Psoas muscle (tissue), 8 donors: ENCODE measurements around the gene ZFP36L2. TPM values are rescaled to one million over a fixed set of nuclear protein-coding genes. Genes with fewer than 3 reads are reported as not detected.

ENCODE experiments used
- ATAC-seq, 4 donors: fragments of 200-7000 bp; cut with Tn5 transposase; one replicate each; pipeline ENCODE4 v1.9.1; 2020; ENCODE audit warnings: moderate library complexity in 3 of 4, mild to moderate bottlenecking in 2 of 4
- DNase-seq, 2 donors: peaks; one replicate each; pipeline ENCODE4 v3.0.0-alpha.2; 2020
- H3K27ac ChIP-seq: fragments of 200-600 bp; one replicate; pipeline ENCODE4 v1.8.0; 2022
- H3K27me3 ChIP-seq, 3 donors: fragments of 200-600 bp in 1 of 3; one replicate each; pipeline versions ENCODE4 v1.6.1 to v1.8.0; 2013 to 2022; ENCODE audit warnings: low read length in 2 of 3, mild to moderate bottlenecking in 2 of 3, moderate library complexity in 1 of 3; ENCODE audit not compliant: insufficient read depth in 3 of 3
- H3K36me3 ChIP-seq, 2 donors: fragments of 200-600 bp in 1 of 2; one replicate each; pipeline versions ENCODE4 v1.6.1 to v1.8.0; 2013 to 2022; ENCODE audit warnings: low read depth in 1 of 2, mild to moderate bottlenecking in 1 of 2, moderate library complexity in 1 of 2; ENCODE audit not compliant: insufficient read depth in 1 of 2
- H3K4me1 ChIP-seq: fragments of 200-600 bp; one replicate; pipeline ENCODE4 v1.8.0; 2022
- H3K4me3 ChIP-seq: fragments of 200-600 bp; one replicate; pipeline ENCODE4 v1.8.0; 2022; ENCODE audit warnings: mild to moderate bottlenecking
- H3K9me3 ChIP-seq: fragments of 200-600 bp; one replicate; pipeline ENCODE4 v1.8.0; 2022
- CTCF ChIP-seq: fragments of 200-600 bp; IDR thresholded peaks from one replicate; pipeline ENCODE4 v1.8.0; 2022; ENCODE audit warnings: antibody characterized with exemption
- WGBS, 3 donors: extraction: QIAGEN DNeasy Blood & Tissue Kit; methylation state at CpG; one replicate each; pipeline versions ENCODE4 v1.1.6 to v1.1.7; 2013; 5-methylcytosine and 5-hydroxymethylcytosine counted together
- intact Hi-C, 2 donors: fragments of 100-400 bp; cut with DNase I; formaldehyde crosslinking; loops; one replicate each; pipeline versions ENCODE4 v1.11.0 to v1.14.2; 2022
- polyA plus RNA-seq, 3 donors: library from polyadenylated mRNA; stranded (reverse); fragments of 200-250 nt; gene quantifications; one replicate each; pipeline ENCODE4 v1.2.3, GENCODE V29; 2013
- total RNA-seq, 4 donors: library from RNA; stranded (reverse); fragmentation: NEBNext Ultra II Directional in 2 of 4; extraction: Animal tissue kit (Norgen Biotek cat#: 25700) in 2 of 4; gene quantifications; one replicate each; pipeline versions ENCODE4 v1.2.1 to v1.2.4, GENCODE V29; 2021 to 2023
- donor health status: healthy with polysubstance abuse.
- donor health status: DM: no; HTN: no; CAD: no; lungs with moderate emphysema.
- donor health status: Bipolar disorder and iron deficiency.
- donor health status: healthy.
- donor health status: DM: yes; HTN: yes; CAD: no.
- donor health status: DM: no; HTN: no; CAD: no.
- donor health status: DM: no; HTN: no; CAD: no.
- donor health status: DM: yes; HTN: yes; CAD: no.

ZFP36L2 gene
- total and polyA plus RNA-seq, 7 donors, result 26.3 to 103 (median 48.9) TPM

GRCh38 chr2:43255296-43255910, 29.0 kb upstream of the ZFP36L2 start:
- DNase-seq, result no peak
- Histone ChIP-seq H3K4me3 (no peak overlapping the region), H3K27me3 (no peaks in the 10 kb centered on the region), H3K27ac (no peak overlapping the region), H3K36me3 (no peaks in the 10 kb centered on the region), H3K9me3 (no peaks in the 10 kb centered on the region), H3K4me1 (no peaks in the 10 kb centered on the region)
- 58 to 65% (median 63%) methylated on average over 8 of the region's 8 CpGs for WGBS, 3 donors
- intact Hi-C loops, result no loop called here
- ATAC-seq, result no peak
- no peak for TF ChIP-seq CTCF

- 80 to 91% (median 91%) methylated on average over 5 of the region's 5 CpGs for WGBS, 3 donors
- DNase-seq (no peak), ATAC-seq (no peak)
- Histone ChIP-seq H3K27ac (no peak overlapping the region), H3K36me3 (no peaks in the 10 kb centered on the region), H3K4me3 (no peak overlapping the region), H3K27me3 (no peaks in the 10 kb centered on the region), H3K9me3 (no peaks in the 10 kb centered on the region), H3K4me1 (no peaks in the 10 kb centered on the region)
- no peak for TF ChIP-seq CTCF
- intact Hi-C loops, result loop anchor here in 1 of 2 donors (5.0 kb wide), 1 partner anchor 417 kb away; no protein-coding TSS in a partner anchor
Measured at GRCh38 chr2:43254331-43254730, 27.9 kb upstream of the ZFP36L2 start.

- intact Hi-C loops, result loop anchor here in 1 of 2 donors (5.0 kb wide), 1 partner anchor 414 kb away; no protein-coding TSS in a partner anchor
Measured at GRCh38 chr2:43251171-43251731, 24.8 kb upstream of the ZFP36L2 start.

GRCh38 chr2:43250015-43250414, 23.6 kb upstream of the ZFP36L2 start:
- intact Hi-C loops, result loop anchor here in 1 of 2 donors (5.0 kb wide), 1 partner anchor 413 kb away; no protein-coding TSS in a partner anchor
- H3K4me3 ChIP-seq, result no peak overlapping the region
- TF ChIP-seq CTCF, result no peak
- WGBS, 3 donors, result 97 to 100% (median 98%) methylated on average over 2 of the region's 2 CpGs
- no peaks in the 10 kb centered on the region for H3K4me1 ChIP-seq
- no peaks in the 10 kb centered on the region for H3K9me3 ChIP-seq
- ATAC-seq, result no peak
- no peaks in the 10 kb centered on the region for H3K36me3 ChIP-seq
- no peak overlapping the region for H3K27ac ChIP-seq
- H3K27me3 ChIP-seq, result no peaks in the 10 kb centered on the region
- no peak for DNase-seq

More at GRCh38 chr2:43251171-43251731, 24.8 kb upstream of the ZFP36L2 start:
- Histone ChIP-seq H3K27me3 (no peaks in the 10 kb centered on the region), H3K4me1 (no peaks in the 10 kb centered on the region), H3K9me3 (no peaks in the 10 kb centered on the region), H3K36me3 (no peaks in the 10 kb centered on the region), H3K27ac (peak overlapping the region; percentile 65), H3K4me3 (no peak overlapping the region)
- no peak for TF ChIP-seq CTCF
- DNase-seq (no peak), ATAC-seq (peak; percentile 43 to 58 (median 53))
- WGBS, 3 donors, result 34 to 46% (median 41%) methylated on average over 5 of the region's 5 CpGs
